ENCODE data around the gene ZNF366. TPM values are rescaled to one million over a fixed set of nuclear protein-coding genes. Genes with fewer than 3 reads are reported as not detected.

Gene ZNF366
- polyA plus RNA-seq, 1 donor (not counting 4 experiments of a cell fraction or from before 2014, with no cell fraction given) = not detected

DNA sequence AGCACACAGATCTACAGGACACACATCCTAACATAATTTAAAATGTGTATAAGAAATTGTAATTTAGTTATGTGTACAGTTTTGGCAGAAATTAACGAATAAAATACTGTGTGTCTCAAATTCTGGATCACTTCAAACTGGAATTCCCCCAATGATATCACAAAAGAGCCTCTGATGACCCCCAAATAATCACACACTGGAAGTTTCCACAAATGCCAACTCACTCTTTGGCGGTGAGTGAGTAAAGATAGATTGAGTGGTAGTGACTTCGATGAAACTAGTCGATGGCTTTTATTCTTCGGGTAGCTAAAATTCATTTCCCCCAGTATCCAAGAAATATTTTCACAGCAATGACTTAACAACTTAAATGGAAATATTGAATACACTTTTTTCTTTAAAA is 2.2 kb downstream of the ZNF366 start:
- Histone ChIP-seq H3K9me1 (ENCODE audit: control insufficient read depth, extremely low read depth, insufficient read depth, low read length) (no peaks in the 10 kb centered on the region), H3K4me3 (ENCODE audit: control insufficient read depth in 2 of 3, extremely low read depth in 1 of 3, insufficient read depth in 2 of 3, low read depth in 1 of 3, low read length in 3 of 3) (no peak overlapping the region), H3K4me2 (ENCODE audit: control insufficient read depth, extremely low read depth, insufficient read depth, low read depth, low read length) (no peak overlapping the region), H3K9me3 (ENCODE audit: control insufficient read depth, low read depth, low read length) (no peaks in the 10 kb centered on the region), H3K27me3 (ENCODE audit: control insufficient read depth, extremely low read depth, insufficient read depth, low read length) (no peaks in the 10 kb centered on the region), H3K4me1 (ENCODE audit: control insufficient read depth, extremely low read depth, insufficient read depth, low read length) (no peaks in the 10 kb centered on the region), H4K20me1 (ENCODE audit: control insufficient read depth, extremely low read depth, insufficient read depth, low read length) (no peaks in the 10 kb centered on the region), H3K27ac (ENCODE audit: control insufficient read depth, insufficient read depth, low read length) (no peak overlapping the region), H3K79me2 (ENCODE audit: control insufficient read depth, insufficient read depth, low read length) (no peaks in the 10 kb centered on the region), H2AFZ (ENCODE audit: control insufficient read depth, low read length) (no peak overlapping the region), H3K9ac (ENCODE audit: control insufficient read depth, extremely low read depth, insufficient read depth, low read length) (no peak overlapping the region), H3K36me3 (ENCODE audit: control insufficient read depth in 2 of 2, extremely low read depth in 1 of 2, insufficient read depth in 2 of 2, low read length in 2 of 2) (no peaks in the 10 kb centered on the region)
- DNase-seq (ENCODE audit: low read depth, low spot score) (no peak), FAIRE-seq (no peak)
- dilution Hi-C loops (cut with MboI; ENCODE audit: extremely low pct_ligation_motif_present, low sequenced_read_pairs) = no loop called here
- TF ChIP-seq, protein P1, sequence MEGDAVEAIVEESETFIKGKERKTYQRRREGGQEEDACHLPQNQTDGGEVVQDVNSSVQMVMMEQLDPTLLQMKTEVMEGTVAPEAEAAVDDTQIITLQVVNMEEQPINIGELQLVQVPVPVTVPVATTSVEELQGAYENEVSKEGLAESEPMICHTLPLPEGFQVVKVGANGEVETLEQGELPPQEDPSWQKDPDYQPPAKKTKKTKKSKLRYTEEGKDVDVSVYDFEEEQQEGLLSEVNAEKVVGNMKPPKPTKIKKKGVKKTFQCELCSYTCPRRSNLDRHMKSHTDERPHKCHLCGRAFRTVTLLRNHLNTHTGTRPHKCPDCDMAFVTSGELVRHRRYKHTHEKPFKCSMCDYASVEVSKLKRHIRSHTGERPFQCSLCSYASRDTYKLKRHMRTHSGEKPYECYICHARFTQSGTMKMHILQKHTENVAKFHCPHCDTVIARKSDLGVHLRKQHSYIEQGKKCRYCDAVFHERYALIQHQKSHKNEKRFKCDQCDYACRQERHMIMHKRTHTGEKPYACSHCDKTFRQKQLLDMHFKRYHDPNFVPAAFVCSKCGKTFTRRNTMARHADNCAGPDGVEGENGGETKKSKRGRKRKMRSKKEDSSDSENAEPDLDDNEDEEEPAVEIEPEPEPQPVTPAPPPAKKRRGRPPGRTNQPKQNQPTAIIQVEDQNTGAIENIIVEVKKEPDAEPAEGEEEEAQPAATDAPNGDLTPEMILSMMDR (optimal IDR thresholded peaks at IDR 0.05 in 1 of 3, IDR thresholded peaks at IDR 0.05 in 1 of 3, conservative IDR thresholded peaks at IDR 0.05 in 1 of 3; ENCODE audit: extremely low read depth in 1 of 3, insufficient read depth in 2 of 3, low read length in 3 of 3) = no peak
- TF ChIP-seq EZH2 (IDR thresholded peaks at IDR 0.05; ENCODE audit: low read length) = no peak

DNA sequence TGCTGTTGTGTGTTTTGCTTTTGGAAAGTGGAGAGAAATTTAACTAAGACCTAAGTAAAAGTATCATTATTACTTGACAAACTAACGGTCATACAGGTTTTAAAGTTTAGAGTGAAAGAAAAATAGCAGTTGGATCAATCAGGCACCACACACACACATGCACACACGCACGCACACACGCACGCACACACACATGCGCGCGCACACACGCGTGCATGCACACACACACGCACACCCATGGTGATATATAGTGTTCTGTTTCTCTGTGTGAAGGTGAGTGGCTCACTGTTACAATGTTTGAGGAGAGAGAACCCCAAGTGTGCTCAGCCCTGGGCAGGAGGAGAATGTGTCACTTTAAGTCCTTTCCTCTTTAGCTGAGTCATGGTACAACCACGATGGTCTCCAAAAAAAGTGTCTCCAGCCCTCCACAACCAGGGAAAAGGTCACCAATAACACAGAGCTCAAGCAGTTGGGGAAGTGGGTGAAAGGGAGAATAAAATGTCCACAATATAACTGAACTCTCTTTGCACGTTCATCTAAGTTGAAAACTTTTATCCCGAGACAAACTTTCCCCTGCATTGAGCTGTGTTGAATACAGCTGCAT is 3.2 kb downstream of the ZNF366 start:
- no peak overlapping the region for H3K4me3 ChIP-seq (ENCODE audit: control insufficient read depth in 2 of 3, extremely low read depth in 1 of 3, insufficient read depth in 2 of 3, low read depth in 1 of 3, low read length in 3 of 3)
- H3K9ac ChIP-seq (ENCODE audit: control insufficient read depth, extremely low read depth, insufficient read depth, low read length) = no peak overlapping the region
- no peaks in the 10 kb centered on the region for H3K27me3 ChIP-seq (ENCODE audit: control insufficient read depth, extremely low read depth, insufficient read depth, low read length)
- H4K20me1 ChIP-seq (ENCODE audit: control insufficient read depth, extremely low read depth, insufficient read depth, low read length) = no peaks in the 10 kb centered on the region
- no peaks in the 10 kb centered on the region for H3K9me1 ChIP-seq (ENCODE audit: control insufficient read depth, extremely low read depth, insufficient read depth, low read length)
- dilution Hi-C loops (cut with MboI; ENCODE audit: extremely low pct_ligation_motif_present, low sequenced_read_pairs) = no loop called here
- no peak overlapping the region for H2AFZ ChIP-seq (ENCODE audit: control insufficient read depth, low read length)
- no peak for FAIRE-seq
- TF ChIP-seq, protein P1 (optimal IDR thresholded peaks at IDR 0.05 in 1 of 3, IDR thresholded peaks at IDR 0.05 in 1 of 3, conservative IDR thresholded peaks at IDR 0.05 in 1 of 3; ENCODE audit: extremely low read depth in 1 of 3, insufficient read depth in 2 of 3, low read length in 3 of 3) = no peak
- TF ChIP-seq EZH2 (IDR thresholded peaks at IDR 0.05; ENCODE audit: low read length) = no peak
- H3K79me2 ChIP-seq (ENCODE audit: control insufficient read depth, insufficient read depth, low read length) = no peaks in the 10 kb centered on the region
- no peak for DNase-seq (ENCODE audit: low read depth, low spot score)
- H3K27ac ChIP-seq (ENCODE audit: control insufficient read depth, insufficient read depth, low read length) = no peak overlapping the region
- H3K4me2 ChIP-seq (ENCODE audit: control insufficient read depth, extremely low read depth, insufficient read depth, low read depth, low read length) = no peak overlapping the region
- H3K4me1 ChIP-seq (ENCODE audit: control insufficient read depth, extremely low read depth, insufficient read depth, low read length) = no peaks in the 10 kb centered on the region
- H3K9me3 ChIP-seq (ENCODE audit: control insufficient read depth, low read depth, low read length) = no peaks in the 10 kb centered on the region
- H3K36me3 ChIP-seq (ENCODE audit: control insufficient read depth in 2 of 2, extremely low read depth in 1 of 2, insufficient read depth in 2 of 2, low read length in 2 of 2) = no peaks in the 10 kb centered on the region

Data from keratinocyte (primary cell).